Sigmoid colon (tissue), 4 donors: ENCODE data around the gene ID3.

Experiments
- POLR2AphosphoS5 ChIP-seq, 4 donors: sonication (generic); formaldehyde crosslinking; IDR thresholded peaks; one replicate each; pipeline ENCODE4 v1.6.1; 2017; ENCODE audit warnings: antibody characterized with exemption in 4 of 4
- TF ChIP-seq, protein P1 (sequence below), 4 experiments: fragments of 450-650 bp in 3 of 4; fragments of 200-600 bp in 1 of 4; IDR thresholded peaks; one replicate each; pipeline ENCODE4 v1.5.1; 2016 to 2019; ENCODE audit warnings: antibody characterized with exemption in 4 of 4, mild to moderate bottlenecking in 3 of 4, moderate library complexity in 2 of 4

- TF ChIP-seq, protein P1, sequence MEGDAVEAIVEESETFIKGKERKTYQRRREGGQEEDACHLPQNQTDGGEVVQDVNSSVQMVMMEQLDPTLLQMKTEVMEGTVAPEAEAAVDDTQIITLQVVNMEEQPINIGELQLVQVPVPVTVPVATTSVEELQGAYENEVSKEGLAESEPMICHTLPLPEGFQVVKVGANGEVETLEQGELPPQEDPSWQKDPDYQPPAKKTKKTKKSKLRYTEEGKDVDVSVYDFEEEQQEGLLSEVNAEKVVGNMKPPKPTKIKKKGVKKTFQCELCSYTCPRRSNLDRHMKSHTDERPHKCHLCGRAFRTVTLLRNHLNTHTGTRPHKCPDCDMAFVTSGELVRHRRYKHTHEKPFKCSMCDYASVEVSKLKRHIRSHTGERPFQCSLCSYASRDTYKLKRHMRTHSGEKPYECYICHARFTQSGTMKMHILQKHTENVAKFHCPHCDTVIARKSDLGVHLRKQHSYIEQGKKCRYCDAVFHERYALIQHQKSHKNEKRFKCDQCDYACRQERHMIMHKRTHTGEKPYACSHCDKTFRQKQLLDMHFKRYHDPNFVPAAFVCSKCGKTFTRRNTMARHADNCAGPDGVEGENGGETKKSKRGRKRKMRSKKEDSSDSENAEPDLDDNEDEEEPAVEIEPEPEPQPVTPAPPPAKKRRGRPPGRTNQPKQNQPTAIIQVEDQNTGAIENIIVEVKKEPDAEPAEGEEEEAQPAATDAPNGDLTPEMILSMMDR (IDR thresholded peaks at IDR 0.05) = no peak
- TF ChIP-seq POLR2AphosphoS5 (IDR thresholded peaks at IDR 0.05) = no peak
Measured at GRCh38 chr1:23574265-23574754, 15.0 kb upstream of the ID3 start.
